ENCODE measurements around the gene SMARCA2.

The SMARCA2 gene

DNA sequence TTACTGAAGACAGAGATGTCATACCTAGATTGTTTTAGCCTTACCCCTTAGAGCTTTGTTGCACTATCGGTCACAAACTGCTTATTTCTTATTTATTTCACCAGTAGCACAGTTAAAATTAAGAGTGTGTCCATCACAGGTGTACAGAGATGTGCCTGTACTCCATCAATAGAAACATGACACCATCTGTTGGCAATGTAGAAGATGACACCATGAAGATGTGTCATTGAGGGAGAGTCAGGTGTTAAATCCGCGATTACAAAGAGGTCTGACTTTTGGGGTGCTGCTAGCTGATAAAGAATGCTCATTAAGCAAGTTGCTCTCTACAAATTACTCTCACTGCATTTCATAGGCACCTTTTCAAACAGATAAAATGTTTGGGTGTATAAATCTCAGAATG, 164.4 kb downstream of the SMARCA2 start:
- DNase-seq: no peak

DNA sequence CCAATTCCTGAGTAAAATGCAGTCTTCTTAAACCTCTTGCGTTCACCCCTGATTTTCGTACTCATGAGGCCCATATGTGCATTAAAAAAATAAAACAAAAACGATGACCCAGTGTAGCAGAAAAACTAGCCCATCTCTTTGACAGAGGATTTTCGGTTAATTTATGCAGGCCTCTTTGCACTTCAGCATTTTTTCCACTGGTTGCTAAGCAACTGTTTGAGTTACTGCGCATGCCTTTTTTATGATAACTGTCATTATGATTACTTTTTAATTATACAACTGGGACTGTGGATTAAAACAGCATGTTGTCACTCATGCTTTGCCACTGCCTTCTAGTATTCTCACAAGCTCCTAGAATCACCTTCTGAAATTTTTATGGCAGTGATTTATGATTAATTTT, 165.0 kb downstream of the SMARCA2 start:
- DNase-seq: no peak

DNA sequence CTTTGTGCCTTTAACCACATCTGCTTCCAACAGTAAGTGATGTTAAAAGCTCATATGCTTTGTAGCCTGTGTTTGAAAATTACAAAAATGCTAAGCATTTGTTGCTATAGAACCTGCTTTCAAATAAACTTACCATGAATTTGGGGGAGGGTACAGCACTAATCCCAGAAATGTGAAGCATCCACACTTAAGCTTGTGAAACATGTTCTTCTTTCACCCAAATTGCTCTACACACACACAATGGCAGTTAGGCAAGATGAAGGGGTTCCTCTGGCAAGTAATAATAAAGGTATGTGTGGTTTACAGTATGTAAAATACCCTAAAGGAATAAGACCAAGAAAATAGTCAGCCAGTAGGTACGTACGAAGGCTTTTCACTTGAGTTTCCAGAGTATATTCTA, 165.6 kb downstream of the SMARCA2 start:
- no peak for DNase-seq

DNA sequence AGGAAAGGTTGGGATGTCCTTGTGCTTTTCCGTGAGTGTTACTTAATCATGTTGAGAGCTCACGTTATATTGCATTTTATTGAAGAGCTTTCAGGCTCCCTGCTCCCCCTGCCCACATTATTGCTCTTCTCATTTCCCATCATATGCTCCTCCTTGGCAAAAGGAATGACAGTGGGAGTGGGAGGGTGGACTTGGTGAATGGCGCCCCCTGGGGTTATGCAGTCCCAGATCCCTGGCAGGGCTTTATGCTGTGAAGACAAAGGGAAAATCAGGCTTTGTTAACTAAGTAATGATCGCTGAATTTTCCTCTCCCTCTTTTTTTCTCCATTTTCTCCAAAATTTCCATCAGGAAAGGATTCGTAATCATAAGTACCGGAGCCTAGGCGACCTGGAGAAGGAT, 166.6 kb downstream of the SMARCA2 start:
- DNase-seq: no peak

DNA sequence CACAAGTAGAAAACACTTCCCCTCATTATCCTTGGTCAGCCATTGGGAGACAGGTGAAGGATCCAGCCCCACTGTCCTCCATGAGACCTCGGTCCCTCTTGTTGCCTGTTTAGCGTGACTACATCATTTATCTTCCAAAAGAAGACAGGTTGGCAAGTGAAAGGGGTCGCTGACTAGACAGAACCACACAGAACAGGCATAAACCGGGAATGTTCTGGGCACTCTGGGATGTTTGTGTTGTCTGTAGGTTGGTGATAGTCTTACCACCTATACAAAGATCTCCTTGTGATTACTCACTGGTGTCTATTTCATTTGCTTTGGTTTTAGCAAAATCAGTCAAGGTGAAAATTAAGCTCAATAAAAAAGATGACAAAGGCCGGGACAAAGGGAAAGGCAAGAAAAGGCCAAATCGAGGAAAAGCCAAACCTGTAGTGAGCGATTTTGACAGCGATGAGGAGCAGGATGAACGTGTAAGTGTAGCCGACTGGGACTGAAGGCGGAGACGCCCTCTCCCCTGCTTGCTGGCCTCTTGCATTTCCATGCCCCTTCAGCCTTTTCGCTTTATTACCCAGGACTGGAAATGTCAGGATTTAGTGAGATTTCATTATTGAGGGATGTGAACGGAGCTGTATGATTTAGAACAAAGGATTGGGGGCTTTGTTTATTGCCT, 175.9 kb downstream of the SMARCA2 start:
- DNase-seq: no peak

DNA sequence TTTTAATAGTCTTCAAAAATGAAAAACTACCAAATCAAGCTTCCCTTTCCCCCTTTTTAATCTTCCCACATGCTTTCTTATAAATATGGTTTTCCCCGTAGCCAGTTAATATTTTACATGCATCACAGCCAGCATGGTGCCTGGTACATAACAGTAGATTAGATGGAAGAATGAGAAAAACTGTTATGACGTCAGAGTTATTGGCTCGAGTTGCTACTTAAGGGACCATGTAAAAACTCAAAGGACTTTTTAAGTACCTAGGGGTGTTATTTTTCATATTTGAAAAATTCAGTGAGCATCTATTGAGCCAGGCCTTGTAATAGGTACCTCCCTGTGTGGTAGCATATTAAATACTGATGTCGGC, 176.4 kb downstream of the SMARCA2 start:
- no peak for DNase-seq

DNA sequence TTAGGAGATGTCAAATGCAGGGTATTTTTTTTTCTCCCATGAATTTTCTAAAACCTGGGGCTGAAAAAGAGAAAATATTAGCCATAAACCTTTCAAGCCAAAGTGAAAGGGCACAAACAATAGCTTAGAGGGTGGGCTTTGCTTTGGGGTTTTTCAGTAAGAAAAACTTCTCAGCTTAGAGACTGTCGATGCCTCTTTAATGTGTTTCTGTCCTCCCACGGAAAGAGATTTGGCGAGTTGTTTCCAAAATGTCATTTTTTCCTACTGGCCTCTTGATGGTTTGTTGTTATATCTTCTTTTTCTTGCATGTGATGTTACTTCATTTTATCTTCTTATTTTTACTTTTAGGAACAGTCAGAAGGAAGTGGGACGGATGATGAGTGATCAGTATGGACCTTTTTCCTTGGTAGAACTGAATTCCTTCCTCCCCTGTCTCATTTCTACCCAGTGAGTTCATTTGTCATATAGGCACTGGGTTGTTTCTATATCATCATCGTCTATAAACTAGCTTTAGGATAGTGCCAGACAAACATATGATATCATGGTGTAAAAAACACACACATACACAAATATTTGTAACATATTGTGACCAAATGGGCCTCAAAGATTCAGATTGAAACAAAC, 177.3 kb downstream of the SMARCA2 start:
- DNase-seq: no peak

DNA sequence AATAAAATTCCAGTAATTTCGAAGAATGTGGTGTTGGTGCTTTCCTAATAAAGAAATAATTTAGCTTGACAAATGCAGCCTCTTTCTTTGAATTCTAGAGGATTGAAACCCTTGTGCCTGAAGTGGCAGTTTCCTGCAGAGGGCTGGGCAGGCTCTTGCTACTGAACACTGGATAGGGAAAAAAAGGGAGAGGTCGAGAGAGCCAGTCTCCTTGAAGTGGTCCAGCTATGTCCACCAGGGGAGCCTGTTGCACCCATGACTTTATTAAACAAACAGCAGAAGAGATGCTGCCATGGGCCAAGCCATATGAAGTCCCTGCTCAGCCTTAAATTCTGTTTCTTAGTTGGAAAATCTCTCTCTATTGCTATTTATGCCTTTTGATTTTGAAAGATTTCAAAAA, 178.4 kb downstream of the SMARCA2 start:
- no peak for DNase-seq

DNA sequence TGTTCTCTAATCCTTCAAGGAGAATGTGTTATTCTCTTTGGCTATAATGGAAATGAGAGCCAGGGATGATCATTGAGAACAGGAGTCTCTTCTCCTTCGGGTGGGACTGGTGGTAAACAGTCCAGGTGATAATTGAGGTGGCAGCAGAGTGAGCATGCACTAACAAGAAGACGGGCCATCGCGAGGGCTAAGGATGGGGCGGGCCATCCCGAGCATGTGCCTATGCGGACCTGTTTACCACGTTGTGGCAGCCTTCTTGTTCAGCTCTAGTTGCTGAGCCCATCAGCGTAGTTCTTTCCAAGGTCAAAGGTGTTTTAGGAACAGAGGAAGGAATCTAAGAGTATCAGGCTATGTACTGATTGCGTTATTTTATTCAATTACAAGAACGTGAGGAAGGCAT, 180.1 kb downstream of the SMARCA2 start:
- DNase-seq: no peak

DNA sequence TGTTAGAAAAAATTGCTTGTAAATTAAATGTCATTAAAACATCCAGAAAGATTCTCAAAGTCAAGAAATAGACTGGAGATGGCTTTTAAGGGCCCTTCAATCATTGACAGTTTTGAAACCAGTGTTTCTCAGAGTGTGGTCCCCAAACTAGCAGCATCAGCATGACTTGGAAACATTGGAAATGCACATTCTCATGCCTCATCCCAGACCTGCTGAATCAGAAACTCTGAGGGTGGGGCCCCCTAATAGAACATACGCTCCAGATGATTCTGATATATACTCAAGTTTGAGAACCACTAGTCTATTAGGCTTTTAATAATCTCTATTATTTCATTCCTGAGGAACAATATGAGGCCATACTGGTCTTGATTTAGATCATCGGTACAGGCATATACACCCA, 181.6 kb downstream of the SMARCA2 start:
- no peak for DNase-seq

DNA sequence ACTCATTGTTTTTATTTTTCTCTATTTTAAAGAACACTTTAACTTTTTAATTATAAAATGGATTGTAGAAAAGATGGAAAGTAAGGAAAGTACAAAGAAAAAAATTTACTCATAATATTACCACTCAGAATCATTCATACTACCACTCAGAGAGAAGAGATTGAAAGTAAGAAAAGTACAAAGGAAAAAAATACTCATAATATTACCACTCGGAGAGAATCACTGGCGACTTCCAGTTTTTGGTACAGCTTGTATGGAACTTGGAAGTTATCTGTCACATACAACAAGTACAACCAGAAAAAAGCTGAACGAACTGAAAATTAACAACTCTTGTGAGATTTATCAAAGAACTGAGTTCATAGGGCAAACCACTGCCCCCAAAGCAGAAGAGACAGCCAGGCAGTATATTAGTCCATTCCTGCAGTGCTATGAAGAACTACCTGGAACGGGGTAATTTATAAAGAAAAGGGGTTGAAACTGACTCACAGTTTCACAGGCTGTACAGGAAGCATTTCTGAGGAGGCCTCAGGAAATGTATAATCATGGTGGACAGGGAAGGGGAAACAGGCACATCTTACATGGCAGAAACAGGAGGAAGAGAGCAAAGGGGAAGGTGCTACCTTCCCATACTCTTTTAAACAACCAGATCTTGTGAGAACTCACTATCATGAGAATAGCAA, 183.9 kb downstream of the SMARCA2 start:
- DNase-seq: no peak

DNA sequence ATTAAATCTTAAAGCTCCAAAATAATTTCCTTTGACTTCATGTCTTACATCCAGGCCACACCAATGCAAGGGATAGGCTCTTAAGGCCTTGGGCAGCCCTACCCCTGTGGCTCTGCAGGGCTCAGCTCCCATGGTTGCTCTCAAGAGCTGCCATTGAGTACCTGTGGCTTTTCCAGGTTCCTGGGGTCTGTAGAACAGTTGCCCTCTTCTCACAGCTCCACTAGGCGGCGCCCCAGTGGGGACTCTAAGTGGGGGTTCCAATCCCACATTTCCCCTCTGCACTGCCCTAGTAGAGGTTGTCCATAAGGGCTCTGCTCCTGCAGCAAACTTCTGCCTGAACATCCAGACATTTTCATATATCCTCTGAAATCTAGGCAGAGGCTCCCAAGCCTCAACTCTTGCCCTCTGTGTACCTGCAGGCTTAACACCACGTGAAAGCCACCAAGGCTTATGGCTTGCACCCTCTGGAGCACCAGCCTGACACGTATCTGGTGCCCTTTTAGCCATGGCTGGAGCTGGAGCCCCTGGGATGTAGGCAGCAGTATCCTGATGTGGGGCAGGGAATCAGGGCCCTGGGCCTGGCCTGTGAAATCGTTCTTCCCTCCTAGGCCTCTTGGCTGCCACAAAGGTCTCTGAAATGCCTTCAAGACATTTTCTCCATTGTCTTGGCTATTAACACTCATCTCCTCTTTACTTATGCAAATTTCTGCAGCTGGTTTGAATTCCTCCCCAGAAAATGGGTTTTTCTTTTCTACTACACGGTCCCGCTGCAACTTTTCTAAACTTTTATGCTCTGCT, 185.1 kb downstream of the SMARCA2 start:
- no peak for DNase-seq

DNA sequence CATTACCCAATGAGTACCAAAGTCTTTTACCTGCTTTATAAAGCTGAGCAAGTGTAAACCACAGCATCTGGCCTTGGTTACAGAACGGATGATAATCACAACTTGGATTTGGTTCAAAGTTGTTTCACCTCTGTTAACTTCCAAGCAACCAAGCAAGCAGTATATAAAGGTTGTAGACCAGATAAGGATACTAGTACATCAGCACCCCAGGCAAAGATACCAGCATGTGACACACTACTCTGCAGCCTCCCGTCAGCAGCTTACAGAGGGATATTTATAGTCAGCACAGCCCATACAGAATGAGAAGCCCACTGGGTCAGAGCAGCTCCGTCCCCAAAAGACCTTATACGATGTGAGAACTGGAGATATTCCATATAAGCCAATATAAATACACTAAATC, 193.3 kb downstream of the SMARCA2 start:
- DNase-seq: no peak

DNA sequence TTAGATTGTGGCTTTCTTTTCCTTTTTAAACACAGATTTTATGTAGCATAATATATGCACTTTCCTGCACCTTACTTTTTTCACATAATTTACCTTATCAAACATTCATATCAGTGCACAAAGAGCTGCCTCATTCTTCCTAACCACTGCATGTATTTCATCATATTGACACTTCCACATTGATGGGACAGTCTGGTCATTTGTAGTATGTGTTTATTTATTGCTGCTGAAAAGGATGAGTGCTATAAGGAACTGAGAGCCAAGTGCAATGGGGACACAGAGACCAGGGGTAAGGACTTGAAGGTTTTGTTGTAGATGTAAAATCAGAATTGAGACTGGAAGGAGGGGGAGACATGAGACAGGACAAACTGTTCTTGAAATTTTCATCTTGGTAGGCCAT, 193.8 kb downstream of the SMARCA2 start:
- no peak for DNase-seq

DNA sequence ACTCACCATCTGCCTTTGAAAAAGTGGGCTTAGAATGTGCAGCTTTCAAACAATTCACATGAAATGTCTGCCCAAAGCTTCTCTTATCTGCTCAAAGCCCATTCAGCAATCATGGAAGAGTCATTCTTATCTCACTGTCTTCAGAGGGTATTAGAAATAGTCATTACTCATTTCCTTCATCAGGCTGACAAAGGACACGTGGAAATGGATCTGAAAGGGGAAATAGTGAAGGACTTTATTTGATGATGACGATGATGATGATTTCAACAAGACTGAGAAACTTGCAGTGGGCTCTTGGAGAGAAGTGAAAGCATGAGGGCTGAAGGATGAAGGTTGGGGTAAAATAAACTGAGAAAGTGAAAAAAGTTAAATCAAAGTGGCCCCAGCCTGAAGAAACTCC, 194.3 kb downstream of the SMARCA2 start:
- DNase-seq: no peak

DNA sequence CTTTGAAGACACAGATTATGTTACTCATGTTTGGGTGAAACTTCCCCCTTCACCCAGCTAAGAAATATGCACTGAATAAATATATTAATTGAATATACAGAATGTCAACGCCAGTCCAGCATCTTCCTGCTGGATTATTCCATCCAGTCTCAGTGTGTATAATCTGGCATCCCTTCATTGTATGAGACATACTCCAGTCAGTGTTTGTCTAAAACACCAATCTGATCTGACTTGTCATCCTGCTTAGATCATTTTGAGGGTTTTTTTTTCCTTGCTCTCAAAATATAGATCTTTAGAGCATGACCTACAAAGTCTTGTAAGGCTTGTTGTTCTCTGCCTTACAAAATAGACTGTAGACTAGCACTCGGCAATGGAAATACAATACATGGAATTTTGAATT, 195.1 kb downstream of the SMARCA2 start:
- DNase-seq: no peak

DNA sequence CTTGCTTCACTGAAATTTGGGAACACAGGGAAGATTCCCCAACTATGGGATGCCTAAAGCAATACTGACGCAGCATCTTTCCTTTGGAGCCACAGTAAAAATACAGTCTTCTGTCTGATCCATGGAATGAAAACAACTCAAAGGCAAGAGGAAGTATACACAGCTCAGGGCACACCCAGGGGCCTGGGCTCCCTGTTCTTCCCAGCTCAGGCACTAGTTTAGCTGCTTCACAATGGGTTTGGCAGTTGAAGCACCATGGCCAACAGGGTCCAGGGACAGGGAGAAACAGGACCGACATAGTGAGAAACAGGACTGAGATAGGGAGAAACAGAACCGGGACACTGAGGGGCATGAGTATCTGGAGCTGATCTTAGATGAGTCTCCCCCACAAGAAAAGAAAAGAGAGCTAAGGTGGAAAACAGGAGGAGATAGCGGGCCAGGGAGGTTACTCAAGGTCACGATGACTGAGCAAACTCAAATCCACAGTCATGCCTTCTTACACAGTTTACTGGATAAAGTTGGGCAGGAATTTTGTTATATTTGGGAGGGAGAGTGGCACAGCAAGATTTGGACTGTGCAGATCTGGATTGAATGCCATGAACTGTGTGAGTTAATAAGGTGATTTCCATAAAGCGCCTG, 198.8 kb downstream of the SMARCA2 start:
- no peak for DNase-seq

DNA sequence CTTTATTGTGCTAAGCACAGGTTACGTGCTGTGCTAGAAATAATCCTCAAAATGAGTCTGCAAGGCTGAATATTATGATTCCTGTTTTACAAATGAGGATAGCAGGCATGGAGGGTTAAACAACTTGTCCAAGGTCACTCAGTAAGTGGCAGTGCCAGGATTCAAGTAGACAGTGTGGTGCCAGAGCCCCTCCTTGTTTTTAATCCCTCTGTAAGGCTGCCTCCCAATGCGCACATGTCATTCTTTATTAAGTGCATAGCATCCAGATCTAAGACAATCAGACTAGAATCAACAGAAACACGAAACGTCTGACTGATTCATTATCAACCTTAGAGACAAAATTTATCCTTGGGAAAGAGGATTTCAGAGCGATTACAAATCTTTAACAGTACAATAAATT, 199.6 kb downstream of the SMARCA2 start:
- no peak for DNase-seq

DNA sequence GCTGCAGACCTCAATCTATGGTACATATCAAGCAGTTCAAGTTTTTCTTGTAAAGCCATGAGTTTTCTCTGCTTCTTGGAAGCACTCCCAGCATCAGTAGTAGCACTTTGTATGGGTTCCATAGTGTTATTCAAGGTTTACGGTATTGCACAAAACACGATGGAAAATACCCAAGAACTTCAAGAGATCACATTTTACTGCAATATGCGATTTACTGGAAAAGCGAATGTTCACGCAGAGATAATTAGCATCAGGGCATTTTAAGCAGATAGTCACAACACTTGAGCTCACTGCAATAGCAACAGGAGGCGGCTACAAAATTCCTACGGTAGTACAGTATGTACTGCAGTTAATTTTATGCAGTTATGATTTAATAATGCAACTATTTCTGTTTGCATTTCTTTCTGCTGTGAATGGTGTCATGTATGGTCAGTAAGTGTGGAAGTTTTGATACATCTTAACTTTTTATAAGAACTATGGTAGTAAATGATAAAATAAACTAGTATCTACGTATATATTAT, 200.8 kb downstream of the SMARCA2 start:
- no peak for DNase-seq

DNA sequence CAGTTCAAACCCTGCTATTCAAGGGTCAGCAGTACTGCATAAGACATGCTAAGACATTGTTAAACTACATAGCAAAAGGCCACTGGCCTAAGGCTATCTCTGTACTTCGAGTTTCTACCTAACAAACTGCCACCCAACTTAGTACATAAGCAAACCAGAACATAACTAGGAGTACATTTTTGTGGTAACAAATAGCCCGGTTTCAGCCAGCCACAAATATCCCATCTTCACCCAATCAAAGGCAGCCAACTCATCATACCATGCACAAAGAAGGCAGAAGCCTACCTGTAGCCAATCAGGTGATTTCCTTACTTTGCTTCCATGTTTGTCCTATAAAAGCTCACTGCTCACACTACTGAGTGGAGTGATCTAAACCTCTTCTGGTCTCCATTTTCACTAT, 201.4 kb downstream of the SMARCA2 start:
- no peak for DNase-seq

DNA sequence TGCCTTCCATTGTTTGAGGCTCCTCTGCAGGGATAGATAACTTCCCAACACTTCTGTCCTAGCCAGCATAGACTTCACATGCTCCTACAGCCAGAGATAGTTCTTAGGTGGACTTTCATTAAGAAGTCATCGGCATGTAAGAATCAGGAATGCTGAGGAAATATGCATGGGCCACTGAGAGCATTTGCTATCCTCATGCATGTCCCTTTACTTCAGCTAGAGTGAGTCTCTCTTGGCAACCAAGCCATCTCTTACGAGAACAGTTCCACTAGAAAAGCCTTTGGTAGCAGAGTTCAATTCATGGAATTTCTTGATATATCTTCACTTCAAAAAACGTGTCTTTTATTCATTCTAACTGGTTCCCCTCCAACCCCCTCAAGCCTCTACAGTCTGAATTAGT, 202.4 kb downstream of the SMARCA2 start:
- DNase-seq: no peak

DNA sequence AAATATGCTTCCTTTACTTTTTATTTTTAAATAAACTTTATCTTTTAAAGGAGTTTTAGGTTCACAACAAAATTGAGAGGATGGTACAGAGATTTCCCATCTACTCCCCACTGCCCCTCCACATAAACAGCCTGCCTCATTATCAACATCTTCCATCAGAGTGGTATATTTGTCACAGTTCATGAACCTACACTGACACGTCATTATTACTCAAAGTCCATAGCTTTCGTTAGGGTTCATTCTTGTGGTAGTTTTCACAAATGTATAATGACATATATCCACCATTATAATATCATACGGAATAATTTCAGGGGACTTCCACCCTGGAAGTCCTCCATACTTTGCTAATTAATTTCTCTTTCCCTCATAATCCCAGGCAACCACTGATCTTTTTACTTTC, 204.9 kb downstream of the SMARCA2 start:
- DNase-seq: no peak
